Panc1 (cell line): ENCODE data around the gene DOK7. TPM values are rescaled to one million over a fixed set of nuclear protein-coding genes. Genes with fewer than 3 reads are reported as not detected.

ENCODE experiments used
- ATAC-seq: fragments of 200-7000 bp; cut with Tn5 transposase; 2 replicates; pipeline ENCODE4 v1.9.1; 2020; ENCODE audit warnings: mild to moderate bottlenecking, moderate library complexity
- BruUV-seq: library from RNA; stranded (reverse); fragments of 400-500 nt; replicated peaks from 2 replicates; lab custom pipeline; 2021; lab: Mats Ljungman, UMichigan
- CTCF ChIA-PET: fragments of 300-600 bp; sonication (Branson Sonifier 250); formaldehyde crosslinking; loops from one replicate; lab custom pipeline; 2022; ENCODE audit warnings: antibody characterized with exemption; lab: Charles Lee
- POLR2A ChIA-PET: fragments of 300-600 bp; sonication (Branson Sonifier 250); formaldehyde crosslinking; loops from one replicate; lab custom pipeline; 2022; ENCODE audit warnings: antibody characterized with exemption; lab: Charles Lee
- DNase-seq: peaks from one replicate; pipeline ENCODE4 v3.0.0-alpha.2; 2010; ENCODE audit warnings: low read depth, low spot score
- H3K27ac ChIP-seq: 2 replicates; pipeline ENCODE4 v1.5.1; 2011; ENCODE audit warnings: mild to moderate bottlenecking, low read length, inconsistent platforms
- H3K27me3 ChIP-seq: fragments of 200-500 bp; sonication (Bioruptor generic); 2 replicates; pipeline ENCODE4 v1.6.0; 2014; ENCODE audit warnings: low read length, inconsistent platforms; ENCODE audit not compliant: control insufficient read depth, insufficient read depth
- H3K36me3 ChIP-seq: fragments of 200-500 bp; sonication (Bioruptor generic); 2 replicates; pipeline ENCODE4 v1.5.1; 2014; ENCODE audit warnings: inconsistent platforms, mild to moderate bottlenecking, low read length, moderate library complexity; ENCODE audit not compliant: control insufficient read depth, insufficient read depth
- H3K4me1 ChIP-seq: 2 replicates; pipeline ENCODE4 v1.5.1; 2011; ENCODE audit warnings: inconsistent platforms, mild to moderate bottlenecking, low read length, moderate library complexity; ENCODE audit not compliant: control insufficient read depth, insufficient read depth
- H3K4me3 ChIP-seq, 2 experiments: 2 replicates each; pipeline ENCODE4 v1.5.1; 2011 to 2012; ENCODE audit warnings: low read depth in 2 of 2, low read length in 2 of 2, mild to moderate bottlenecking in 2 of 2, inconsistent platforms in 1 of 2, moderate library complexity in 1 of 2
- H3K9me3 ChIP-seq: fragments of 200-500 bp; sonication (Bioruptor generic); 2 replicates; pipeline ENCODE4 v1.5.1; 2014; ENCODE audit warnings: low read depth, mild to moderate bottlenecking, inconsistent platforms, low read length, moderate library complexity; ENCODE audit not compliant: control insufficient read depth, insufficient read depth
- POLR2AphosphoS5 ChIP-seq: IDR thresholded peaks from 2 replicates; pipeline ENCODE4 v1.6.1; 2012; ENCODE audit warnings: mild to moderate bottlenecking, low read depth, low read length, moderate library complexity
- SIN3A ChIP-seq: IDR thresholded peaks from 2 replicates; pipeline ENCODE4 v1.6.1; 2012; ENCODE audit warnings: low read depth, mild to moderate bottlenecking, low read length, moderate library complexity, borderline replicate concordance; ENCODE audit not compliant: insufficient read depth
- TCF7L2 ChIP-seq: IDR thresholded peaks from 2 replicates; pipeline ENCODE4 v1.6.1; 2011; ENCODE audit warnings: mild to moderate bottlenecking, low read depth, low read length, inconsistent platforms
- in situ Hi-C: cut with HindIII; loops from 2 replicates; pipeline ENCODE4 v1.10.0; 2016; ENCODE audit warnings: low sequenced_read_pairs, low pct_unique_long_range_greater_than_20kb
- intact Hi-C: fragments of 100-400 bp; cut with micrococcal nuclease; formaldehyde crosslinking; loops from one replicate; pipeline ENCODE4 v1.10.0; 2022; ENCODE audit not compliant: unreplicated experiment
- total RNA-seq: library from RNA; stranded (reverse); gene quantifications from one replicate; pipeline ENCODE4 v1.2.1, GENCODE V29; 2021; ENCODE audit not compliant: unreplicated experiment
- TF ChIP-seq, protein P1 (sequence below): fragments of 450-650 bp; IDR thresholded peaks from 2 replicates; pipeline ENCODE4 v1.5.1; 2017; ENCODE audit warnings: mild to moderate bottlenecking
- TF ChIP-seq, protein P2 (sequence below), 2 experiments: IDR thresholded peaks; 2 replicates each; pipeline ENCODE4 v1.6.1; 2011 to 2012; ENCODE audit warnings: low read depth in 2 of 2, control low read depth in 1 of 2, low read length in 1 of 2, mild to moderate bottlenecking in 1 of 2, moderate library complexity in 1 of 2; ENCODE audit not compliant: insufficient read depth in 1 of 2

The DOK7 gene
- total RNA-seq, 1 experiment from 2014 or later = 2.4 TPM

DNA sequence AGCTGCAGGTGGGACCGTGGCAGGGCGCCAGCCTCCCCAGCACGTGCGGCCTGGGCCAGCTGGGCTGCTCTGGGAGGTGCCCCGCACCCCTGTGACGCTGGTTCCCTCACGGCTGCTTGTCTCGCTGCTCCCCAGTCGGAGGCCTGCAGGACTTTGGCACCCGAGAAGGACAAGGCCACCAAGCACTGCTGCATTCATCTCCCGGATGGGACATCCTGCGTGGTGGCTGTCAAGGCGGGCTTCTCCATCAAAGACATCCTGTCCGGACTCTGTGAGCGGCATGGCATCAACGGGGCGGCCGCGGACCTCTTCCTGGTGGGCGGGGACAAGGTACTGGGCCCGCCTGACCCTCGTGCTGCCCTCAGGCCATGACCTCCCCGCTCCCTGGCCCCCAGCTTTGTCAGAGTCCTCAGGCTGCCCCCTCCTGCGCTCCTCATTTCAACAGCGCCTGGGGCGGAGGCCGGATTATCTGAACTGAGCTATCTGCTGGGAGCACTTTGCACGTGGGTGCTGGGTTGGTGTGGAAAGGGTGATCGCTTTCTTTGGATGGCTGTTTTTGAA, 40.8 kb upstream of the DOK7 start:
- no peaks in the 10 kb centered on the region for H3K36me3 ChIP-seq
- no peak overlapping the region for H3K27ac ChIP-seq
- no peaks in the 10 kb centered on the region for H3K9me3 ChIP-seq
- no peaks in the 10 kb centered on the region for H3K4me1 ChIP-seq
- H3K27me3 ChIP-seq = no peaks in the 10 kb centered on the region
- no peak for DNase-seq
- ChIA-PET POLR2A (no interaction called here), CTCF (interaction anchor here (0.6 kb wide), 1 partner anchor 12 kb away, joined by 5 read pairs; no protein-coding TSS in a partner anchor)
- in situ Hi-C loops = no loop called here
- intact Hi-C loops = no loop called here
- ATAC-seq = no peak
- no peak overlapping the region for H3K4me3 ChIP-seq
- TF ChIP-seq SIN3A (no peak), TCF7L2 (no peak), POLR2AphosphoS5 (no peak)
- TF ChIP-seq, protein P1, sequence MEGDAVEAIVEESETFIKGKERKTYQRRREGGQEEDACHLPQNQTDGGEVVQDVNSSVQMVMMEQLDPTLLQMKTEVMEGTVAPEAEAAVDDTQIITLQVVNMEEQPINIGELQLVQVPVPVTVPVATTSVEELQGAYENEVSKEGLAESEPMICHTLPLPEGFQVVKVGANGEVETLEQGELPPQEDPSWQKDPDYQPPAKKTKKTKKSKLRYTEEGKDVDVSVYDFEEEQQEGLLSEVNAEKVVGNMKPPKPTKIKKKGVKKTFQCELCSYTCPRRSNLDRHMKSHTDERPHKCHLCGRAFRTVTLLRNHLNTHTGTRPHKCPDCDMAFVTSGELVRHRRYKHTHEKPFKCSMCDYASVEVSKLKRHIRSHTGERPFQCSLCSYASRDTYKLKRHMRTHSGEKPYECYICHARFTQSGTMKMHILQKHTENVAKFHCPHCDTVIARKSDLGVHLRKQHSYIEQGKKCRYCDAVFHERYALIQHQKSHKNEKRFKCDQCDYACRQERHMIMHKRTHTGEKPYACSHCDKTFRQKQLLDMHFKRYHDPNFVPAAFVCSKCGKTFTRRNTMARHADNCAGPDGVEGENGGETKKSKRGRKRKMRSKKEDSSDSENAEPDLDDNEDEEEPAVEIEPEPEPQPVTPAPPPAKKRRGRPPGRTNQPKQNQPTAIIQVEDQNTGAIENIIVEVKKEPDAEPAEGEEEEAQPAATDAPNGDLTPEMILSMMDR = no peak
- TF ChIP-seq, protein P2, sequence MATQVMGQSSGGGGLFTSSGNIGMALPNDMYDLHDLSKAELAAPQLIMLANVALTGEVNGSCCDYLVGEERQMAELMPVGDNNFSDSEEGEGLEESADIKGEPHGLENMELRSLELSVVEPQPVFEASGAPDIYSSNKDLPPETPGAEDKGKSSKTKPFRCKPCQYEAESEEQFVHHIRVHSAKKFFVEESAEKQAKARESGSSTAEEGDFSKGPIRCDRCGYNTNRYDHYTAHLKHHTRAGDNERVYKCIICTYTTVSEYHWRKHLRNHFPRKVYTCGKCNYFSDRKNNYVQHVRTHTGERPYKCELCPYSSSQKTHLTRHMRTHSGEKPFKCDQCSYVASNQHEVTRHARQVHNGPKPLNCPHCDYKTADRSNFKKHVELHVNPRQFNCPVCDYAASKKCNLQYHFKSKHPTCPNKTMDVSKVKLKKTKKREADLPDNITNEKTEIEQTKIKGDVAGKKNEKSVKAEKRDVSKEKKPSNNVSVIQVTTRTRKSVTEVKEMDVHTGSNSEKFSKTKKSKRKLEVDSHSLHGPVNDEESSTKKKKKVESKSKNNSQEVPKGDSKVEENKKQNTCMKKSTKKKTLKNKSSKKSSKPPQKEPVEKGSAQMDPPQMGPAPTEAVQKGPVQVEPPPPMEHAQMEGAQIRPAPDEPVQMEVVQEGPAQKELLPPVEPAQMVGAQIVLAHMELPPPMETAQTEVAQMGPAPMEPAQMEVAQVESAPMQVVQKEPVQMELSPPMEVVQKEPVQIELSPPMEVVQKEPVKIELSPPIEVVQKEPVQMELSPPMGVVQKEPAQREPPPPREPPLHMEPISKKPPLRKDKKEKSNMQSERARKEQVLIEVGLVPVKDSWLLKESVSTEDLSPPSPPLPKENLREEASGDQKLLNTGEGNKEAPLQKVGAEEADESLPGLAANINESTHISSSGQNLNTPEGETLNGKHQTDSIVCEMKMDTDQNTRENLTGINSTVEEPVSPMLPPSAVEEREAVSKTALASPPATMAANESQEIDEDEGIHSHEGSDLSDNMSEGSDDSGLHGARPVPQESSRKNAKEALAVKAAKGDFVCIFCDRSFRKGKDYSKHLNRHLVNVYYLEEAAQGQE (IDR thresholded peaks at IDR 0.05; ENCODE audit: insufficient read depth in 1 of 2, low read depth in 2 of 2, low read length in 1 of 2) = no peak
- no TSS peak for BruUV-seq

DNA sequence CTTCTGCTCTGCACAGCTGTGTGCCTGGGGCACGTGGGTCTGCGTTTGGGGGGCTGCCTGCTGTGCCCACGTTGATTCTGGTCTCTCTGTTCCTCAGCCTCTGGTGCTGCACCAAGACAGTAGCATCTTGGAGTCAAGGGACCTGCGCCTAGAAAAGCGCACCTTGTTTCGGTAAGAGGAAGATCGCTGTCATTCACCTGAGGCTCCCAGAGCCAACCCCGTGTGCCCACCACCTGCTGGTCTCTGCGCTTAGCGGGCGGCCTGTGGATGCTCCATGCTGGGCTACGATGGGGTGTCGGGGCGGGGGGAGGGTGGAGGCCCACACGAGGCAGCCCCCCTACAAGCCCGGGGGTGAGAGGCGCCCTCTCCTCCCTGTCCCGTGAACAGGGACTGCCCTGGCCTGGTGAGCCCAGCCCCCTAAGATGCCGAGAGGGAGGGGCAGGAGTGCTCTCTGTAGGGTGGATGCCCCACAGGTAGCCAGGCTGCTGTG, 40.3 kb upstream of the DOK7 start:
- no TSS peak for BruUV-seq
- no peak for ATAC-seq
- TF ChIP-seq, protein P1 = no peak
- TF ChIP-seq TCF7L2 (no peak), POLR2AphosphoS5 (no peak), SIN3A (no peak)
- TF ChIP-seq, protein P2 (IDR thresholded peaks at IDR 0.05; ENCODE audit: insufficient read depth in 1 of 2, low read depth in 2 of 2, low read length in 1 of 2) = no peak
- Histone ChIP-seq H3K9me3 (no peaks in the 10 kb centered on the region), H3K36me3 (no peaks in the 10 kb centered on the region), H3K4me1 (no peaks in the 10 kb centered on the region), H3K27ac (no peak overlapping the region), H3K4me3 (no peak overlapping the region), H3K27me3 (no peaks in the 10 kb centered on the region)
- intact Hi-C loops (no loop called here), in situ Hi-C loops (no loop called here)
- ChIA-PET POLR2A (no interaction called here), CTCF (interaction anchor here (0.6 kb wide), 1 partner anchor 13 kb away, joined by 5 read pairs; no protein-coding TSS in a partner anchor)
- no peak for DNase-seq
